HCT116 (cell line): ENCODE measurements around the gene SLAMF6. TPM values are rescaled to one million over a fixed set of nuclear protein-coding genes. Genes with fewer than 3 reads are reported as not detected.

Experiments used
- ATAC-seq: fragments of 200-7000 bp; cut with Tn5 transposase; 2 replicates; pipeline ENCODE4 v1.9.1; 2020; ENCODE audit warnings: mild to moderate bottlenecking, moderate library complexity
- BruUV-seq: library from RNA; stranded (reverse); fragments of 400-500 nt; replicated peaks from 2 replicates; lab custom pipeline; 2021; lab: Mats Ljungman, UMichigan
- CTCF ChIA-PET: fragments of 300-600 bp; sonication (Branson Sonifier 250); formaldehyde crosslinking; loops from one replicate; lab custom pipeline; 2021; ENCODE audit warnings: antibody characterized with exemption; lab: Charles Lee
- POLR2A ChIA-PET: fragments of 300-600, 350-600 bp; sonication (Branson Sonifier 250); formaldehyde crosslinking; loops from one replicate; lab custom pipeline; 2021; ENCODE audit warnings: antibody characterized with exemption; lab: Charles Lee
- RAD21 ChIA-PET, 2 experiments: fragments of 300-600 bp; sonication (Branson Sonifier 250); formaldehyde crosslinking; loops; one replicate each; lab custom pipeline; 2023; ENCODE audit warnings: low total read pairs in 2 of 2; ENCODE audit not compliant: uncharacterized antibody in 2 of 2, unreplicated experiment in 2 of 2, low non-redundant PET in 1 of 2; lab: Charles Lee
- DNase-seq: peaks from one replicate; pipeline ENCODE4 v3.0.0-alpha.2; 2010; ENCODE audit warnings: low read depth, low spot score
- H2AFZ ChIP-seq: fragments of 200-600 bp; shearing (Covaris generic), sonication (generic); 2 replicates; pipeline ENCODE4 v1.6.1; 2017; ENCODE audit warnings: low read depth, mixed run types, mixed read lengths, antibody characterized with exemption, low read length; ENCODE audit not compliant: poor library complexity, severe bottlenecking
- H3K27ac ChIP-seq: 2 replicates; pipeline ENCODE4 v1.5.1; 2012; ENCODE audit warnings: low read depth, low read length
- H3K27me3 ChIP-seq: fragments of 200-600 bp; sonication (generic); 2 replicates; pipeline ENCODE4 v1.6.1; 2016; ENCODE audit warnings: mixed run types, low read length, mixed read lengths; ENCODE audit not compliant: insufficient read depth
- H3K36me3 ChIP-seq, 2 experiments: fragments of 200-500 bp in 1 of 2; fragments of 200-600 bp in 1 of 2; sonication (Bioruptor generic) in 1 of 2; sonication (generic) in 1 of 2; 2 replicates each; pipeline versions ENCODE4 v1.5.1 to v1.6.1; 2014 to 2016; ENCODE audit warnings: low read length in 2 of 2, inconsistent platforms in 1 of 2, mixed read lengths in 1 of 2, mixed run types in 1 of 2; ENCODE audit not compliant: insufficient read depth in 2 of 2, control insufficient read depth in 1 of 2
- H3K4me1 ChIP-seq, 2 experiments: fragments of 200-600 bp in 1 of 2; sonication (generic) in 1 of 2; 2 replicates each; pipeline versions ENCODE4 v1.5.1 to v1.6.1; 2012 to 2017; ENCODE audit warnings: low read length in 2 of 2, inconsistent platforms in 1 of 2, mild to moderate bottlenecking in 1 of 2, mixed read lengths in 1 of 2, mixed run types in 1 of 2, moderate library complexity in 1 of 2; ENCODE audit not compliant: insufficient read depth in 2 of 2, control insufficient read depth in 1 of 2
- H3K4me2 ChIP-seq: fragments of 200-600 bp; sonication (generic); 2 replicates; pipeline ENCODE4 v1.6.1; 2017; ENCODE audit warnings: mixed run types, low read length, mixed read lengths
- H3K4me3 ChIP-seq, 2 experiments: fragments of 200-600 bp in 1 of 2; sonication (generic) in 1 of 2; replicated peaks in 1 of 2; 2 replicates each; pipeline ENCODE4 v1.5.1; 2011 to 2016; ENCODE audit warnings: low read length in 2 of 2, control low read depth in 1 of 2, low read depth in 1 of 2, mild to moderate bottlenecking in 1 of 2, mixed read lengths in 1 of 2, mixed run types in 1 of 2
- H3K79me2 ChIP-seq: fragments of 200-600 bp; sonication (generic); 2 replicates; pipeline ENCODE4 v1.6.1; 2017; ENCODE audit warnings: mild to moderate bottlenecking, mixed run types, low read length, moderate library complexity, mixed read lengths; ENCODE audit not compliant: insufficient read depth
- H3K9ac ChIP-seq: fragments of 200-600 bp; sonication (generic); 2 replicates; pipeline ENCODE4 v1.6.1; 2016; ENCODE audit warnings: low read length, mixed read lengths
- H3K9me2 ChIP-seq: fragments of 200-600 bp; sonication (generic), shearing (Covaris generic); 2 replicates; pipeline ENCODE4 v1.6.1; 2017; ENCODE audit warnings: mixed run types, mild to moderate bottlenecking, moderate library complexity; ENCODE audit not compliant: insufficient read depth
- H3K9me3 ChIP-seq, 2 experiments: fragments of 200-500 bp in 1 of 2; fragments of 200-600 bp in 1 of 2; sonication (Bioruptor generic) in 1 of 2; sonication (generic) in 1 of 2; 2 replicates each; pipeline ENCODE4 v1.6.1; 2014 to 2017; ENCODE audit warnings: low read length in 2 of 2, mixed read lengths in 2 of 2, inconsistent platforms in 1 of 2, low read depth in 1 of 2, mild to moderate bottlenecking in 1 of 2, mixed run types in 1 of 2, moderate library complexity in 1 of 2; ENCODE audit not compliant: control insufficient read depth in 1 of 2, insufficient read depth in 1 of 2
- H4K20me1 ChIP-seq: fragments of 200-600 bp; sonication (generic), shearing (Covaris generic); 2 replicates; pipeline ENCODE4 v1.6.1; 2017; ENCODE audit warnings: mixed run types, mild to moderate bottlenecking, moderate library complexity; ENCODE audit not compliant: insufficient read depth
- CBX3 ChIP-seq: IDR thresholded peaks from 2 replicates; pipeline ENCODE4 v1.6.1; 2012; ENCODE audit warnings: low read depth
- CEBPB ChIP-seq: IDR thresholded peaks from 2 replicates; pipeline ENCODE4 v1.6.1; 2012; ENCODE audit warnings: low read depth
- EGR1 ChIP-seq: IDR thresholded peaks from 2 replicates; pipeline ENCODE4 v1.6.1; 2012; ENCODE audit warnings: low read depth
- POLR2A ChIP-seq: IDR thresholded peaks from 2 replicates; pipeline ENCODE4 v1.7.0; 2011; ENCODE audit warnings: borderline replicate concordance; ENCODE audit not compliant: insufficient read depth, insufficient read length; ENCODE audit errors: extremely low read depth
- SIN3A ChIP-seq: IDR thresholded peaks from 2 replicates; pipeline ENCODE4 v1.6.1; 2012; ENCODE audit warnings: low read depth
- SP1 ChIP-seq: IDR thresholded peaks from 2 replicates; pipeline ENCODE4 v1.6.1; 2012; ENCODE audit warnings: low read depth
- TCF7L2 ChIP-seq: IDR thresholded peaks from 2 replicates; pipeline ENCODE4 v1.7.0; 2011; ENCODE audit warnings: borderline replicate concordance, inconsistent platforms; ENCODE audit not compliant: insufficient read depth, insufficient read length; ENCODE audit errors: extremely low read depth
- YY1 ChIP-seq: IDR thresholded peaks from 2 replicates; pipeline ENCODE4 v1.6.1; 2011; ENCODE audit warnings: low read length, low read depth, moderate library complexity, mild to moderate bottlenecking; ENCODE audit not compliant: insufficient replicate concordance; ENCODE audit errors: extremely low read depth
- ZFX ChIP-seq: fragments of 450-650 bp; IDR thresholded peaks from 2 replicates; pipeline ENCODE4 v1.6.1; 2017
- intact Hi-C: fragments of 100-400 bp; cut with micrococcal nuclease; formaldehyde crosslinking; loops from 2 replicates; pipeline ENCODE4 v1.10.0; 2022
- total RNA-seq: library from RNA; stranded (reverse); gene quantifications from one replicate; pipeline ENCODE4 v1.2.1, GENCODE V29; 2021; ENCODE audit not compliant: unreplicated experiment
- TF ChIP-seq, protein P1 (sequence below): IDR thresholded peaks from 2 replicates; pipeline ENCODE4 v1.6.1; 2012
- TF ChIP-seq, protein P2 (sequence below): IDR thresholded peaks from 2 replicates; pipeline ENCODE4 v1.6.1; 2011; ENCODE audit warnings: mild to moderate bottlenecking, low read length, moderate library complexity; ENCODE audit not compliant: insufficient replicate concordance; ENCODE audit errors: extremely low read depth

Gene SLAMF6
- total RNA-seq, 1 experiment from 2014 or later, result not detected

DNA sequence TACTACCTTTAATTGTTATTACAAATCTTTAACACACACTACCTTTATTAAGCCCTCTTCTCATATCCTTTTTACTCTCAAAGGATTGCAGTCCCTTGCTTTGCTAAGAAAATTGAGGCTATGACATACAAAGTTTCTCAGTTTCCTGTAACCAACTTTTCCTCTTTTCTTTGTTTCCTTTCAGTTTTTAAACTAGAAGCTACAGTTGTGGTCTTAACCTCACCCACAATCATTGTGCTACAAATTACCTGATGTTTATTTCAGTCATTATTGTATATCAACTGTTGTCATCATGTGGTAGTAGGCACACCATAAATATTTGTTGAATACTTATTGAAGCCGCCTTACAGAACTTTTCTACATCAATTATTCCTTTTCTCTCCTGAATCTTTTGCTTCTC is 51.8 kb downstream of the SLAMF6 start:
- no peaks in the 10 kb centered on the region; the same call in 1 of the 2 replicates for H3K27me3 ChIP-seq
- no peak overlapping the region for H3K4me3 ChIP-seq
- no TSS peak for BruUV-seq
- H3K9ac ChIP-seq, result no peak overlapping the region
- ATAC-seq (no peak), DNase-seq (no peak)
- RAD21 ChIA-PET, result no interaction called here
- no peaks in the 10 kb centered on the region for H3K9me3 ChIP-seq
- H3K79me2 ChIP-seq, result no peaks in the 10 kb centered on the region
- CTCF ChIA-PET, result no interaction called here
- TF ChIP-seq CEBPB (no peak), SP1 (no peak), EGR1 (no peak), CBX3 (no peak), TCF7L2 (no peak), SIN3A (no peak), POLR2A (no peak), YY1 (no peak), ZFX (no peak)
- TF ChIP-seq, protein P1, sequence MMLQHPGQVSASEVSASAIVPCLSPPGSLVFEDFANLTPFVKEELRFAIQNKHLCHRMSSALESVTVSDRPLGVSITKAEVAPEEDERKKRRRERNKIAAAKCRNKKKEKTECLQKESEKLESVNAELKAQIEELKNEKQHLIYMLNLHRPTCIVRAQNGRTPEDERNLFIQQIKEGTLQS, result no peak
- TF ChIP-seq, protein P2, sequence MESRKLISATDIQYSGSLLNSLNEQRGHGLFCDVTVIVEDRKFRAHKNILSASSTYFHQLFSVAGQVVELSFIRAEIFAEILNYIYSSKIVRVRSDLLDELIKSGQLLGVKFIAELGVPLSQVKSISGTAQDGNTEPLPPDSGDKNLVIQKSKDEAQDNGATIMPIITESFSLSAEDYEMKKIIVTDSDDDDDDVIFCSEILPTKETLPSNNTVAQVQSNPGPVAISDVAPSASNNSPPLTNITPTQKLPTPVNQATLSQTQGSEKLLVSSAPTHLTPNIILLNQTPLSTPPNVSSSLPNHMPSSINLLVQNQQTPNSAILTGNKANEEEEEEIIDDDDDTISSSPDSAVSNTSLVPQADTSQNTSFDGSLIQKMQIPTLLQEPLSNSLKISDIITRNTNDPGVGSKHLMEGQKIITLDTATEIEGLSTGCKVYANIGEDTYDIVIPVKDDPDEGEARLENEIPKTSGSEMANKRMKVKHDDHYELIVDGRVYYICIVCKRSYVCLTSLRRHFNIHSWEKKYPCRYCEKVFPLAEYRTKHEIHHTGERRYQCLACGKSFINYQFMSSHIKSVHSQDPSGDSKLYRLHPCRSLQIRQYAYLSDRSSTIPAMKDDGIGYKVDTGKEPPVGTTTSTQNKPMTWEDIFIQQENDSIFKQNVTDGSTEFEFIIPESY, result no peak
- H4K20me1 ChIP-seq, result no peaks in the 10 kb centered on the region
- intact Hi-C loops, result no loop called here
- no peak overlapping the region for H3K4me2 ChIP-seq
- POLR2A ChIA-PET, result no interaction called here
- H3K4me1 ChIP-seq, result no peaks in the 10 kb centered on the region
- no peaks in the 10 kb centered on the region for H3K9me2 ChIP-seq
- no peaks in the 10 kb centered on the region for H3K36me3 ChIP-seq
- no peak overlapping the region for H3K27ac ChIP-seq
- no peak overlapping the region for H2AFZ ChIP-seq
